Endothelial cell of umbilical vein (primary cell): Measurements from ENCODE around the gene NCAN. TPM values are rescaled to one million over a fixed set of nuclear protein-coding genes. Genes with fewer than 3 reads are reported as not detected.
A peak's percentile ranks its signal among the peaks of the same experiment; 100 is the strongest.

Experiments used
- BruUV-seq: library from RNA; stranded (reverse); fragments of 400-500 nt; replicated peaks from 2 replicates; lab custom pipeline; 2021; lab: Mats Ljungman, UMichigan
- CTCF ChIA-PET: fragments of 300-600, 350-600 bp; sonication (Branson Sonifier 250); formaldehyde crosslinking; loops from one replicate; lab custom pipeline; 2021; ENCODE audit warnings: antibody characterized with exemption, inconsistent platforms; lab: Charles Lee
- POLR2A ChIA-PET: fragments of 300-600, 350-600 bp; sonication (Branson Sonifier 250); formaldehyde crosslinking; loops from one replicate; lab custom pipeline; 2021; ENCODE audit warnings: antibody characterized with exemption, inconsistent platforms; lab: Charles Lee
- DNase-seq: peaks from one replicate; pipeline ENCODE4 v3.0.0-alpha.2; 2011; ENCODE audit warnings: low read depth, low spot score
- FAIRE-seq: peaks from 2 replicates; lab custom pipeline; 2011; peaks lifted over from hg19 to GRCh38; lab: Jason Lieb, UNC
- H2AFZ ChIP-seq: 2 replicates; pipeline ENCODE4 v1.6.0; 2012; ENCODE audit warnings: low read depth, low read length, control low read depth, inconsistent platforms
- H3K27ac ChIP-seq: 2 replicates; pipeline ENCODE4 v1.5.1; 2011; ENCODE audit warnings: low read depth, mild to moderate bottlenecking, control low read depth, low read length, moderate library complexity; ENCODE audit not compliant: insufficient read depth
- H3K27me3 ChIP-seq, 2 experiments: 2 replicates each; pipeline versions ENCODE4 v1.6.0 to v1.6.1; 2011; ENCODE audit warnings: low read length in 2 of 2, mixed read lengths in 1 of 2; ENCODE audit not compliant: control insufficient read depth in 2 of 2, insufficient read depth in 2 of 2
- H3K36me3 ChIP-seq, 2 experiments: 2 replicates in 1 of 2; 3 replicates in 1 of 2; pipeline ENCODE4 v1.5.1; 2011; ENCODE audit warnings: low read length in 2 of 2, mild to moderate bottlenecking in 1 of 2, moderate library complexity in 1 of 2; ENCODE audit not compliant: control insufficient read depth in 2 of 2, insufficient read depth in 2 of 2; ENCODE audit errors: extremely low read depth in 1 of 2
- H3K4me1 ChIP-seq: 3 replicates; pipeline ENCODE4 v1.5.1; 2011; ENCODE audit warnings: mild to moderate bottlenecking, low read length; ENCODE audit not compliant: control insufficient read depth, insufficient read depth; ENCODE audit errors: extremely low read depth
- H3K4me2 ChIP-seq: 2 replicates; pipeline ENCODE4 v1.6.1; 2011; ENCODE audit warnings: low read length, control low read depth, mixed read lengths; ENCODE audit not compliant: insufficient read depth
- H3K4me3 ChIP-seq, 3 experiments: fragments of 200-600 bp in 1 of 3; sonication (generic), shearing (Covaris generic) in 1 of 3; replicated peaks in 1 of 3; 2 replicates each; pipeline ENCODE4 v1.5.1; 2011 to 2016; ENCODE audit warnings: control low read depth in 3 of 3, low read length in 3 of 3, mild to moderate bottlenecking in 2 of 3, inconsistent platforms in 1 of 3, low read depth in 1 of 3, moderate library complexity in 1 of 3; ENCODE audit not compliant: insufficient read depth in 1 of 3
- H3K79me2 ChIP-seq: 2 replicates; pipeline ENCODE4 v1.6.0; 2012; ENCODE audit warnings: low read length, inconsistent platforms; ENCODE audit not compliant: control insufficient read depth, insufficient read depth
- H3K9ac ChIP-seq: replicated peaks from 2 replicates; pipeline ENCODE3; 2011; ENCODE audit warnings: low read length, control low read depth; ENCODE audit not compliant: insufficient read depth; ENCODE audit errors: extremely low read depth
- H3K9me1 ChIP-seq: replicated peaks from 3 replicates; pipeline ENCODE4 v1.6.0; 2011; ENCODE audit warnings: mild to moderate bottlenecking, low read length; ENCODE audit not compliant: control insufficient read depth, insufficient read depth; ENCODE audit errors: extremely low read depth
- H3K9me3 ChIP-seq: replicated peaks from 2 replicates; pipeline ENCODE4 v1.5.1; 2012; ENCODE audit warnings: low read length, inconsistent platforms; ENCODE audit not compliant: control insufficient read depth, insufficient read depth
- H4K20me1 ChIP-seq: replicated peaks from 2 replicates; pipeline ENCODE3; 2011; ENCODE audit warnings: mild to moderate bottlenecking, low read length; ENCODE audit not compliant: control insufficient read depth, insufficient read depth; ENCODE audit errors: extremely low read depth
- CTCF ChIP-seq, 2 donors: IDR thresholded peaks; 1 replicate in 1 of 2; 2 replicates in 1 of 2; pipeline ENCODE4 v1.5.1; 2011; ENCODE audit warnings: low read length in 2 of 2, mild to moderate bottlenecking in 2 of 2, moderate library complexity in 2 of 2, control low read depth in 1 of 2, inconsistent platforms in 1 of 2, low read depth in 1 of 2; ENCODE audit not compliant: insufficient read depth in 1 of 2; ENCODE audit errors: extremely low read depth in 1 of 2
- EZH2 ChIP-seq: IDR thresholded peaks from 2 replicates; pipeline ENCODE4 v1.6.1; 2012; ENCODE audit warnings: borderline replicate concordance, low read depth, mild to moderate bottlenecking, moderate library complexity, low read length, inconsistent platforms; ENCODE audit not compliant: severe bottlenecking
- FOS ChIP-seq: IDR thresholded peaks from 2 replicates; pipeline ENCODE4 v1.6.1; 2011; ENCODE audit warnings: mild to moderate bottlenecking, low read length, moderate library complexity, borderline replicate concordance; ENCODE audit not compliant: insufficient read depth
- GATA2 ChIP-seq: IDR thresholded peaks from 2 replicates; pipeline ENCODE4 v1.7.0; 2011; ENCODE audit warnings: low read depth, mild to moderate bottlenecking, moderate library complexity, mixed read lengths, low read length; ENCODE audit not compliant: insufficient read length, insufficient read depth
- JUN ChIP-seq: IDR thresholded peaks from 2 replicates; pipeline ENCODE4 v1.6.1; 2011; ENCODE audit warnings: borderline replicate concordance, low read depth; ENCODE audit not compliant: insufficient read length, insufficient read depth
- MYC ChIP-seq: IDR thresholded peaks from one replicate; pipeline ENCODE4 v1.6.1; 2011; ENCODE audit warnings: mild to moderate bottlenecking, low read depth, low read length
- POLR2A ChIP-seq: IDR thresholded peaks from 2 replicates; pipeline ENCODE4 v1.6.1; 2012; ENCODE audit warnings: low read depth, mild to moderate bottlenecking, control low read depth, low read length
- POLR2AphosphoS5 ChIP-seq: IDR thresholded peaks from 2 replicates; pipeline ENCODE4 v1.6.1; 2012; ENCODE audit warnings: low read depth, mild to moderate bottlenecking, control low read depth, low read length, moderate library complexity; ENCODE audit not compliant: insufficient read depth
- dilution Hi-C: fragments of 300-500 bp; cut with MboI; formaldehyde crosslinking; loops from one replicate; pipeline ENCODE4 v1.15.0; 2019; ENCODE audit warnings: low sequenced_read_pairs; ENCODE audit not compliant: extremely low pct_ligation_motif_present
- intact Hi-C: fragments of 100-400 bp; cut with micrococcal nuclease; formaldehyde crosslinking; loops from one replicate; pipeline ENCODE4 v1.10.0; 2022
- polyA plus RNA-seq, 4 experiments: library from polyadenylated mRNA; depleted of rRNA in 3 of 4; stranded (reverse) in 3 of 4; unstranded in 1 of 4; fragments of >200 nt; gene quantifications; 2 replicates each; pipeline versions ENCODE4 v1.2.1 to v1.2.3, GENCODE V29; 2011 to 2012; ENCODE audit warnings: missing spikeins in 1 of 4
- total RNA-seq: library from RNA; stranded (reverse); gene quantifications from 2 replicates; pipeline ENCODE4 v1.2.3, GENCODE V29; 2021
- TF ChIP-seq, protein P1 (sequence below): IDR thresholded peaks from 2 replicates; pipeline ENCODE4 v1.6.1; 2011; ENCODE audit not compliant: insufficient read depth, insufficient read length

The NCAN gene
- total and polyA plus RNA-seq, 2 donors (not counting 3 experiments of a cell fraction or from before 2014, with no cell fraction given) = not detected

DNA sequence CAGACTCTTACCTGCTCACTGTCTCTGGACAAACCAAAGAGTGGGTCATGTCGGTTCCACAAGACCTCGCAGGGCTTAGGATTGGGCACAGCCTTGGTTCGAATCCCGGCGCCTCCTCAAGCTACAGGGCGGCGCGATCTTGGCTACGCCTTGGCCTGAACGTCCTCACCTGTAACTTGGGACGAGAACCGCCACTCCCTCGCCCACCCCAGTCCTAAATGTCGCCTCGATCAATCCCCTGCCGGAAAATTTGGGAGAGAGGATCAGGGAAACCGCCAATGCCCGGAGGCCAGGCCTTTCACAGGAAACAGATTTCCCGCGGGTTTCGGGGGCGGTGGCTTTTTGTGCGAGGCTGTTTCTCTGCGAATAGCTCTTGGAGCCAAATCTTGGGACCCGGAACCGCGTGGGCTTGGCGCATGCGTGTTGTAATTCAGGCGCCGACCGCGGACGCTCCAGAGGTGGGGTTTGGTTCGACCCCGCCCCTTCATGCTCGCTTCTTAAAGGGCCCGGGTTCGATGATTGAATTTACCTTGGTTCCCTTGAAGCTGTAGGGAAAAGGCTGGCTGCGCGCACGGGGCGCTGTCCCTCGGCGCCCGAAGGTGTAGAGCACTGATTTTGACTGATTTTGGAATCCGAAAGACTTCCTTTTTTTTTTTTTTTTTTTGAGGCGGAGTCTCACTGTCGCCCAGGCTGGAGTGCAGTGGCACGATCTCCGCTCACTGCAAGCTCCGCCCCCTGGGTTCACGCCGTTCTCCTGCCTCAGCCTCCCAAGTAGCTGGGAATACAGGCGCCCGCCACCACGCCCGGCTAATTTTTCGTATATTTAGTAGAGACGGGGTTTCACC, 8.5 kb upstream of the NCAN start, which contains the start of gene NR2C2AP:
TSS of gene NR2C2AP (minus strand) at position 403 of the 845 bp plus-strand sequence. CDS start at position 49, 354 bp downstream.
- Histone ChIP-seq H3K4me2 (peak within 1 kb of the TSS; percentile 80), H3K27ac (peak within 1 kb of the TSS; percentile 19), H3K9me1 (no peaks in the 10 kb centered on the region), H3K36me3 (peaks cover 7 to 13% of the 10 kb centered on the region in 2 experiments), H2AFZ (peak within 1 kb of the TSS; percentile 46), H4K20me1 (no peaks in the 10 kb centered on the region), H3K79me2 (peaks cover 12% of the 10 kb centered on the region), H3K27me3 (no peaks in the 10 kb centered on the region), H3K9ac (peak within 1 kb of the TSS; percentile 43), H3K9me3 (no peaks in the 10 kb centered on the region), H3K4me3 (peak within 1 kb of the TSS; percentile 33 to 59 (median 45)), H3K4me1 (peaks cover 6% of the 10 kb centered on the region)
- POLR2A ChIA-PET = no interaction called here
- intact Hi-C loops (loop anchor here (1.0 kb wide), 1 partner anchor 11 kb away; the partner anchor contains the start of genes BORCS8 and RFXANK), dilution Hi-C loops (no loop called here)
- DNase-seq = peak; percentile 91
- TSS peak; percentile 78 for BruUV-seq
- peak; percentile 76 for TF ChIP-seq POLR2AphosphoS5
- no peak for TF ChIP-seq FOS
- TF ChIP-seq GATA2 = no peak
- TF ChIP-seq EZH2 = no peak
- TF ChIP-seq CTCF (IDR thresholded peaks at IDR 0.05; ENCODE audit: extremely low read depth in 1 of 2, insufficient read depth in 1 of 2, low read depth in 1 of 2, low read length in 2 of 2) = no peak
- peak; percentile 70 for TF ChIP-seq POLR2A
- TF ChIP-seq, protein P1, sequence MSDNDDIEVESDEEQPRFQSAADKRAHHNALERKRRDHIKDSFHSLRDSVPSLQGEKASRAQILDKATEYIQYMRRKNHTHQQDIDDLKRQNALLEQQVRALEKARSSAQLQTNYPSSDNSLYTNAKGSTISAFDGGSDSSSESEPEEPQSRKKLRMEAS = peak; percentile 34
- no peak for TF ChIP-seq JUN
- TF ChIP-seq MYC = peak; percentile 5
- CTCF ChIA-PET = interaction anchor here (0.6 to 2.0 kb wide), 6 partner anchors 8 to 284 kb away, joined by 3 to 13 read pairs (median 4); partner anchors contain the start of genes BORCS8 and RFXANK
- peak; percentile 98 for FAIRE-seq
